ENCODE results near the gene FANK1.

- TF ChIP-seq, protein P1, sequence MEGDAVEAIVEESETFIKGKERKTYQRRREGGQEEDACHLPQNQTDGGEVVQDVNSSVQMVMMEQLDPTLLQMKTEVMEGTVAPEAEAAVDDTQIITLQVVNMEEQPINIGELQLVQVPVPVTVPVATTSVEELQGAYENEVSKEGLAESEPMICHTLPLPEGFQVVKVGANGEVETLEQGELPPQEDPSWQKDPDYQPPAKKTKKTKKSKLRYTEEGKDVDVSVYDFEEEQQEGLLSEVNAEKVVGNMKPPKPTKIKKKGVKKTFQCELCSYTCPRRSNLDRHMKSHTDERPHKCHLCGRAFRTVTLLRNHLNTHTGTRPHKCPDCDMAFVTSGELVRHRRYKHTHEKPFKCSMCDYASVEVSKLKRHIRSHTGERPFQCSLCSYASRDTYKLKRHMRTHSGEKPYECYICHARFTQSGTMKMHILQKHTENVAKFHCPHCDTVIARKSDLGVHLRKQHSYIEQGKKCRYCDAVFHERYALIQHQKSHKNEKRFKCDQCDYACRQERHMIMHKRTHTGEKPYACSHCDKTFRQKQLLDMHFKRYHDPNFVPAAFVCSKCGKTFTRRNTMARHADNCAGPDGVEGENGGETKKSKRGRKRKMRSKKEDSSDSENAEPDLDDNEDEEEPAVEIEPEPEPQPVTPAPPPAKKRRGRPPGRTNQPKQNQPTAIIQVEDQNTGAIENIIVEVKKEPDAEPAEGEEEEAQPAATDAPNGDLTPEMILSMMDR (IDR thresholded peaks at IDR 0.05 in 8 of 11, conservative IDR thresholded peaks at IDR 0.05 in 3 of 11) = no peak
- TF ChIP-seq POLR2AphosphoS5 (IDR thresholded peaks at IDR 0.05) = no peak
- TF ChIP-seq POLR2A (IDR thresholded peaks at IDR 0.05) = no peak
These were observed 57.5 kb downstream of the FANK1 start for GRCh38 chr10:125953778-125954385.

Measured in spleen (tissue), 7 donors.